ENCODE measurements around the gene EHMT2.

EHMT2 gene

GRCh38 chr6:31906122-31906521 is 8.6 kb upstream of the EHMT2 start:
- TF ChIP-seq CTCF (IDR thresholded peaks at IDR 0.05; ENCODE audit: insufficient read depth, missing control alignments) = no peak
- no peak for DNase-seq (ENCODE audit: insufficient read length, low spot score)
- FAIRE-seq = no peak

- TF ChIP-seq CTCF (IDR thresholded peaks at IDR 0.05; ENCODE audit: insufficient read depth, missing control alignments) = no peak
- FAIRE-seq = no peak
Observed at GRCh38 chr6:31905041-31905440, 7.5 kb upstream of the EHMT2 start.

GRCh38 chr6:31903957-31904356 is 6.5 kb upstream of the EHMT2 start:
- TF ChIP-seq CTCF (IDR thresholded peaks at IDR 0.05; ENCODE audit: insufficient read depth, missing control alignments) = no peak
- FAIRE-seq (no peak), DNase-seq (ENCODE audit: insufficient read length, low spot score) (no peak)

More at GRCh38 chr6:31905041-31905440, 7.5 kb upstream of the EHMT2 start:
- no peak for DNase-seq (ENCODE audit: insufficient read length, low spot score)

- no peak for FAIRE-seq
- peak; percentile 89 for DNase-seq (ENCODE audit: insufficient read length, low spot score)
- no peak for TF ChIP-seq CTCF (IDR thresholded peaks at IDR 0.05; ENCODE audit: insufficient read depth, missing control alignments)
Observed at GRCh38 chr6:31901953-31902643, 4.6 kb upstream of the EHMT2 start, which contains the start of gene ZBTB12. Gene ZBTB12 (minus strand): TSS chr6:31902086. CDS start chr6:31901305, 781 bp downstream.

GRCh38 chr6:31901415-31901952 is 4.0 kb upstream of the EHMT2 start:
- TF ChIP-seq CTCF (IDR thresholded peaks at IDR 0.05; ENCODE audit: insufficient read depth, missing control alignments) = no peak
- DNase-seq (ENCODE audit: insufficient read length, low spot score) (no peak), FAIRE-seq (no peak)

GRCh38 chr6:31900917-31901414 is 3.5 kb upstream of the EHMT2 start:
- FAIRE-seq (no peak), DNase-seq (ENCODE audit: insufficient read length, low spot score) (no peak)
- no peak for TF ChIP-seq CTCF (IDR thresholded peaks at IDR 0.05; ENCODE audit: insufficient read depth, missing control alignments)
